ENCODE data around the gene DCDC2B.

The DCDC2B gene

DNA sequence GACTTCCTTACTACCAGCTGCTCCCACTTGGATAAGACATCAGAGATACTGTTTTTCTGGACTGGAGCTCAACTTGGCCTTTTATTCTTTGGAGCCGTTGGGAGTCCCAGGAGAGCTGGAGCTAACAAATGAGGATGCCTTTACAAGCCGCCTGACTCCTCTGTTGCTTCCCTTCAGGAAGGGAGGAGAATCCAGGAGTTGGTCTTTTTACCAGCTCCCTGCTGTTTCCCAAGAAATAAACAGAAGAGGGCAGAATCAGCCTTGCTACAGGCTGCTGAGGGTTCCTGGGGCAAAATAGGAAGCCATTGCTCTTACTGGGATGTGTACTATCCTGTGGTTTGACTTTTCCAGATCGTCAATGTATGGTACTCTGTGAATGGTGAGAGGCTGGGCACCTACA, 14.8 kb downstream of the DCDC2B start:
- no peak for DNase-seq (ENCODE audit: low read depth)
- H3K4me3 ChIP-seq (ENCODE audit: low read length): no peak overlapping the region
- TF ChIP-seq, protein P1, sequence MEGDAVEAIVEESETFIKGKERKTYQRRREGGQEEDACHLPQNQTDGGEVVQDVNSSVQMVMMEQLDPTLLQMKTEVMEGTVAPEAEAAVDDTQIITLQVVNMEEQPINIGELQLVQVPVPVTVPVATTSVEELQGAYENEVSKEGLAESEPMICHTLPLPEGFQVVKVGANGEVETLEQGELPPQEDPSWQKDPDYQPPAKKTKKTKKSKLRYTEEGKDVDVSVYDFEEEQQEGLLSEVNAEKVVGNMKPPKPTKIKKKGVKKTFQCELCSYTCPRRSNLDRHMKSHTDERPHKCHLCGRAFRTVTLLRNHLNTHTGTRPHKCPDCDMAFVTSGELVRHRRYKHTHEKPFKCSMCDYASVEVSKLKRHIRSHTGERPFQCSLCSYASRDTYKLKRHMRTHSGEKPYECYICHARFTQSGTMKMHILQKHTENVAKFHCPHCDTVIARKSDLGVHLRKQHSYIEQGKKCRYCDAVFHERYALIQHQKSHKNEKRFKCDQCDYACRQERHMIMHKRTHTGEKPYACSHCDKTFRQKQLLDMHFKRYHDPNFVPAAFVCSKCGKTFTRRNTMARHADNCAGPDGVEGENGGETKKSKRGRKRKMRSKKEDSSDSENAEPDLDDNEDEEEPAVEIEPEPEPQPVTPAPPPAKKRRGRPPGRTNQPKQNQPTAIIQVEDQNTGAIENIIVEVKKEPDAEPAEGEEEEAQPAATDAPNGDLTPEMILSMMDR (IDR thresholded peaks at IDR 0.05; ENCODE audit: insufficient read depth, low read depth, low read length, missing control alignments): no peak

DNA sequence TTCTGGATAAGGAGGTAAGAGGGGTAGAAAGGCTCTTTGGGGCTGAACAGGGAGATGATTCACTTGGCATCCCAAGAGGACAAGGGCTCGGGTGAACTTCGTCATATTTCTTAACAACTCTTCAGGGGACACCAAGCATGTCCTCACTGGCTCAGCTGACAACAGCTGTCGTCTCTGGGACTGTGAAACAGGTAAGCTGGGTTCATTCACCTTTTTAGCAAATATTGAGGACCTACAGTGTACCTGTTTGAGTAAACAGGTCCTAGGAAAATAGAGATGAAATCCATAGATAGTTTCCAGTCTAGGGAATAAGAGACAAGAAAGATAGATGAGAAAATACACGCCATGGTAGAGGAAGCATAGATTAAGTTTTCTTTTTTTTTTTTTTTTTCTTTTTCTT, 15.4 kb downstream of the DCDC2B start:
- no peak for DNase-seq (ENCODE audit: low read depth)
- no peak overlapping the region for H3K4me3 ChIP-seq (ENCODE audit: low read length)
- TF ChIP-seq, protein P1 (IDR thresholded peaks at IDR 0.05; ENCODE audit: insufficient read depth, low read depth, low read length, missing control alignments): no peak

DNA sequence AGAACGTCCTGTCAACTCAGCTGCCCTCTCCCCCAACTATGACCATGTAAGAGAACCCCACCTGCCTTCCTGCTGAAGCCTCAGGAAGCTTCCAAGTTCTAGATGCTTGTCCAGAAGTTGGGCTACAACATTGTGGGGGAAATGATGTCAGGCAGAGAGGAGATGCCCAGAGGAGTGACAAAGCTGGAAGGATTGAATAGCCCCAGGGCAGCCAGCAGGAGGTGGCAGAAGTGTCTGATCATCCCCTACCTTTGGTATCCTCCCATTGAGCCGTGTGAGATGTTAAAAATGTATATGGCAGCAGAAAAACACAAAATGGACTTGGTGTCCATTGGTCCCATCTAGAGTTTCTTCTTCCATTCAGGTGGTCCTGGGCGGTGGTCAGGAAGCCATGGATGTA, 19.9 kb downstream of the DCDC2B start:
- no peak for DNase-seq (ENCODE audit: low read depth)
- H3K4me3 ChIP-seq (ENCODE audit: low read length): no peak overlapping the region
- TF ChIP-seq, protein P1 (IDR thresholded peaks at IDR 0.05; ENCODE audit: insufficient read depth, low read depth, low read length, missing control alignments): no peak

DNA sequence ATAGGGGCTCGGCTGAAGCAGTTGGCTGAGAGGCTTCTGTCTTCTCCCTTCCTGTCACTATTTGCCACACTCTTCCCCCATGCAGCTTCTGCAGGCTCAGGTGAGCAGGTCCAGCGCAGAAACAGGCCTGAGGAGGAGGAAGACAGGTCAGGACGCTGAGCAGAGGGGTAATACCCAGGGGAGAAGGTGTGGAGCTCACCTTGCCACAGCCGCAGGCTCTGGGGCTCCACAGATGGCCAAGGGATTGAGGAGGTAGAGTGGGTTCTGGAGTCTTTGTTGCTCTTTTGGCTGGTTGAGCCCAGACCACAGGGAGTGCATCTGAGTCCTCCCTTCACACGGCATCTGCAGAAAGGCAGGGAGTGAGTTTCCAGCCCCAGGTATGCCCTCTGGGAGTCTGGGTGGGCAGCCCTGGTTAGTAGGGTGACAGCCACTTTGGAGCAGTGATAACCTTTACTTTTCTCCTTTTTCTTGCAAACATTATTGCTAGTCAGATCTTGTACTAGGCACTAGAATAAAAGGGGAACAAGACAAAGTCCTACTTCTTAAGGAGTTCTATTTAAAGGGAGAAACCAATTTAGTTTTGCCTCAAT, 23.0 kb downstream of the DCDC2B start:
- TF ChIP-seq, protein P1 (IDR thresholded peaks at IDR 0.05; ENCODE audit: insufficient read depth, low read depth, low read length, missing control alignments): no peak
- DNase-seq (ENCODE audit: low read depth): no peak
- no peak overlapping the region for H3K4me3 ChIP-seq (ENCODE audit: low read length)

DNA sequence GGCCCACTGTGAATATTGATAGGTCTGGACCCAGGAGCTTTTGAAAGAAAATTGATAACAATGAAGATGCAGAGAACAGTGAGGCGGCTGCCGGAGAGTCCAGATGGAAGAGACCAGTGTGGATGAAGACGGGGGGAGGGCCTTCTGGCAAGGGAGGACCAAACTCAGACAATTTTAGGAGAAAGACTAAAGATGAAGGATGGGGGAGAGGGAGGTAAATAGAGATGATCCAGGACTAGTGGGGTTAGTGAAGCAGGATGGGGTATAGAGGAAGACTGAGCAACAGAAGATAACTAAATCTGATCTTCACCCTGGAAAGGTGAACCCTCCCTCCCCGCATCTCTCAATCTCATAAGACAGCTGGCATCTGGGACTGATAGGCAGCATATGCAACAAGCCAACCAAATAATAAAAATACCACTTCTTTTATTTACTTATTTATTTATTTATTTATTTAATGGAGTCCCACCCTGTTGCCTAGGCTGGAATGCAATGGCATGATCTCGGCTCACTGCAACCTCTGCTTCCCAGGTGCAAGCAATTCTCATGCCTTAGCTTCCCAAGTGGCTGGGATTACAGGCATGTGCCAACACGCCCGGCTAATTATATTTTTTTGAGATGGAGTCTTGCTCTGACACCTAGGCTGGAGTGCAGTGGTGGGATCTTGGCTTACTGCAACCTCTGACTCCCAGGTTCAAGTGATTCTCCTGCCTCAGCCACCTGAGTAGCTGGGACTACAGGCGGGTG, 23.8 kb downstream of the DCDC2B start:
- no peak overlapping the region for H3K4me3 ChIP-seq (ENCODE audit: low read length)
- TF ChIP-seq, protein P1 (IDR thresholded peaks at IDR 0.05; ENCODE audit: insufficient read depth, low read depth, low read length, missing control alignments): no peak
- peak; percentile 62 for DNase-seq (ENCODE audit: low read depth)

DNA sequence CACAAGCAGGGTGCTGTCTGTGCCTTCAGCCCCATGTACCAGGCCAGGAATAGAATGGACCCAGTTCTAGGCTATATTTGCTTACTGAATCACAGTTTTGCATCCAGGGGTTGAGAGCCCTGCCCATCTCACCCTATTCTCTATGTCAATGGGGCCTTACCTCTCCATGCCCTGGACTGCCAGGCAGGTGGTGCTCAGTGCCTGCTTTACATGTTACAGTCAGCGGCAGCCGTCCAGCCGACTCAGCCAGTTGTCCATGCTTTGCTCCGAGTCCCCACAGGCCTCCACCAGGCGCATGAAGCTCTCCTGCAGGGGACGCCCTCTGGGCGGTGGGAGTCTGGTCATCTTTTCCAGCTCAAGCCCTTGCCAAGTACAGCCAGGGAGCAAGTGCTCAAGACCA, 25.9 kb downstream of the DCDC2B start:
- DNase-seq (ENCODE audit: low read depth): no peak
- TF ChIP-seq, protein P1 (IDR thresholded peaks at IDR 0.05; ENCODE audit: insufficient read depth, low read depth, low read length, missing control alignments): no peak
- no peak overlapping the region for H3K4me3 ChIP-seq (ENCODE audit: low read length)

DNA sequence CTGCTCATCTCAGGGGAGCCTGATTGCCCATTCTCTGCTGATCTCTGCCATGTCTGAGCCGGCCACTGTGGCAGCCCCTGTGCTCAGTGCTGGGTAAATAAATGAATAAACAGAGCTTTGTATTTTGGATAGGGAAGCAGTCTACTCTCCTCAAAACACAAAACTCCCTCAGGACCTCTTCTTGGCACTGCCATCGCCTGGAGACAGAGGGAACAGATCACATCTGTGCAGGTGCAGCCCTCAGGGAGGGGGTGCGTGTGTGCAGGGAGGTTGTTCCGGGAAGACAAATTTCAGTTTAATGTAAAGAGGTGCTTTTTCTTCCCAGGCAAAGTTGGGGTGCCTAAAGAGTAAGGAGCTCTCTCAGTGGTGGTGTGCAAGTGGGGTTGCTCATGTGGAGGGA, 30.4 kb downstream of the DCDC2B start:
- no peak for DNase-seq (ENCODE audit: low read depth)
- no peak overlapping the region for H3K4me3 ChIP-seq (ENCODE audit: low read length)
- TF ChIP-seq, protein P1 (IDR thresholded peaks at IDR 0.05; ENCODE audit: insufficient read depth, low read depth, low read length, missing control alignments): no peak

All from epithelial cell of esophagus (primary cell).